Neural cell (in vitro differentiated cells): Measurements from ENCODE around the gene PARP9.

Experiments
- CTCF ChIP-seq: fragments of 450-650 bp; IDR thresholded peaks from 2 replicates; pipeline ENCODE4 v1.5.1; 2014; ENCODE audit warnings: antibody characterized with exemption, mild to moderate bottlenecking, moderate library complexity; ENCODE audit not compliant: poor library complexity, severe bottlenecking
- EP300 ChIP-seq: fragments of 450-650 bp; conservative IDR thresholded peaks from 2 replicates; pipeline ENCODE4 v1.6.1; 2014; ENCODE audit warnings: antibody characterized with exemption, mild to moderate bottlenecking, moderate library complexity; ENCODE audit not compliant: poor library complexity, severe bottlenecking
- EZH2 ChIP-seq: fragments of 200-600, 300-800 bp; shearing (Covaris generic), sonication (generic); IDR thresholded peaks from 2 replicates; pipeline ENCODE4 v1.6.1; 2014; ENCODE audit warnings: antibody characterized with exemption, low read length, borderline replicate concordance, mild to moderate bottlenecking; ENCODE audit not compliant: insufficient read depth, poor library complexity, severe bottlenecking
- POLR2AphosphoS5 ChIP-seq: IDR thresholded peaks from 2 replicates; pipeline ENCODE4 v1.6.1; 2012

GRCh38 chr3:122481390-122481789 is 82.7 kb downstream of the PARP9 start:
- no peak for TF ChIP-seq CTCF
- TF ChIP-seq POLR2AphosphoS5 = no peak
- no peak for TF ChIP-seq EP300
- no peak for TF ChIP-seq EZH2
